GM10266 (cell line): ENCODE measurements around the gene BPNT1.

Experiments used
- DNase-seq: peaks from one replicate; pipeline ENCODE4 v3.0.0; 2012; ENCODE audit errors: extremely low spot score
- CTCF ChIP-seq: IDR thresholded peaks from 2 replicates; pipeline ENCODE4 v1.5.1; 2012; ENCODE audit warnings: mild to moderate bottlenecking, low read depth; ENCODE audit not compliant: control insufficient read depth, insufficient read depth; ENCODE audit errors: missing control alignments

The BPNT1 gene

GRCh38 chr1:220089650-220090556, at the start of gene BPNT1:
Gene BPNT1 (minus strand): TSS chr1:220089788. CDS start chr1:220079846, 9,942 bp downstream.
- DNase-seq, result peak; percentile 82
- TF ChIP-seq CTCF, result no peak

- TF ChIP-seq CTCF, result no peak
- no peak for DNase-seq
Measured at GRCh38 chr1:220137019-220137786, 47.6 kb upstream of the BPNT1 start.

GRCh38 chr1:220135755-220136154, 46.2 kb upstream of the BPNT1 start:
- no peak for TF ChIP-seq CTCF
- DNase-seq, result no peak

- no peak for DNase-seq
- no peak for TF ChIP-seq CTCF
Measured at GRCh38 chr1:220129479-220130210, 40.1 kb upstream of the BPNT1 start.

- no peak for TF ChIP-seq CTCF
- no peak for DNase-seq
Measured at GRCh38 chr1:220127076-220127475, 37.5 kb upstream of the BPNT1 start.

GRCh38 chr1:220124542-220124941, 35.0 kb upstream of the BPNT1 start:
- DNase-seq, result no peak
- TF ChIP-seq CTCF, result no peak
